CD4-positive, alpha-beta T cell treated with Interleukin-2 at 100 ng/mL for 4 hours (primary cell): ENCODE measurements around the gene AHI1.
"Not testable (repeated sequence)": the region's sequence is repeated elsewhere in the genome, so short reads cannot be mapped to it uniquely, and the experiment has no call there.

Experiments used
- DNase-seq: peaks from one replicate; pipeline ENCODE4 v3.0.0-alpha.2; 2020; ENCODE audit warnings: low spot score

Gene AHI1

DNA sequence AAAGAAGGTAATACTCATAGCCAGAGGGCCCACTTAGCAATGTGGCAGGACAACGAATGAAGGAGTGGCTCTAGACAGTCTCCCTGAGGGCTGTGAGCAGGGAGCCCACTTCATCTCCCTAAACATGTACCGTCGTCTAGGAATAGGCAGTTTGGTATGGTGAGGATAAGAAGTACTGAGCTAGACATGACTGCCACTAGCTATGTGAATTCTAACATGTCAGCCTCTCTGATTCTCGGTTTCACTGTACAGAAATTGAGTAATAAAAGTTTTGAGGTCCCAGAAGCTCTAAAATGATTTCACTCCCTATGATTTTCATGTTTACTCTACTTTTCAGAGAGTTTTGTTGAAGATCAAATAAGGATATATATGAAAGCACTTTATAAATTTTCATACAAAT, 107.1 kb downstream of the AHI1 start:
- DNase-seq = no peak

- no peak for DNase-seq
Observed at GRCh38 chr6:135385299-135385698, 112.2 kb downstream of the AHI1 start.

DNA sequence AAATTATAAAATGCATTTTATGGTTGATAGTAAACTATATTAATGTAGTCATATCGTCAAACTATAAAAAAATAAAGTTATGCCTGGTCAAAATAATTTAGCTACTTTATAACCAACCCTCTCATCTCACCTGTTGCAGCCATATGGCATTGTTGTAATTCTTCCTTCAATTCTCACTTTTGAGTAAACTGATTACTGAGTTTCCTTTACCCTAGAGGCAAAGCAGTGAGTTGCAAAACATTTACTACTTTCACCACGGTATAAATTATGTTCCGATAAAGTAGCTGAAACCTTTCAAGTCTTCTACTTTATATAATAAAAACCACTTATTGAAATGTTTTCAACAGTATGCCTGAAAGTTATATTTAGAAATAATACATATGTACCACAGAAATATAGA, 113.8 kb downstream of the AHI1 start:
- DNase-seq = no peak

DNA sequence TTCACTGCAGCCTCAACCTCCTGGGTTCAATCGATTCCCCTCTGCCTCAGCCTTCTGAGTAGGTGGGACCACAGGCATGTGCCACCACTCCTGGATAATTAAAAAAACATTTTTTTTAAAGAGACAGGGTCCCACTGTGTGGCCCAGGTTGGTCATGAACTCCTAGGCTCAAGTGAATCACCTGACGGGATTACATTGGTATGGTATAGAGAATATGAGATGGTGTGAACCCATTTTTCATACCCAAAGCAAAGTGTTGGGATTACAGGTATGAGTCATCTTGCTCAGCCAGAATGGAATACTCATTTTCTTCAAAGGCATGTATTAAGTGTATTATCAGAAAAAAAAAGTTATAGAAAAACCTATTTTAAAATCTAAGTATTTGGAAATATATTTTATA, 114.2 kb downstream of the AHI1 start:
- DNase-seq = no peak

DNA sequence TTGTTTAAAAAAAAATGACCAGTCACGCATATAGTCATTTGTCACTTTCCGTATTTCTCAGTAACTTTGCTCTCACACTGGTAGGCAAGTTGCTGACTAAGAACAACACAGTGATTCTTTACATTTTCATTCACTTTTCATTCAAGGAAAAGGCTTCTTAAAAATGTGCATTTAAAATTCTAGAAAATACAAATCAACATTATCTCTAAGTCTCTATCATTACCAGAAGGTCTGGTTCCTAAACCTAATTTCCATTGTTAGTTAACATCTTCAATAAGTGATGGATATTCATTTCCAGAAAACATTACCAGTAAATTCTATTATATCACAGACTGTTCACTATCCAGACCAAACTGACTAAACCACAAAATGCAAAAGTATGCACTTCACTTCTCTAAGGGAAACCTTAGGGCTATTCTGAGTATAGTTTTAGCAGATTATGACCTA, 115.3 kb downstream of the AHI1 start:
- DNase-seq = no peak

- DNase-seq = no peak
Observed at GRCh38 chr6:135380793-135381192, 116.7 kb downstream of the AHI1 start.

GRCh38 chr6:135379647-135380046, 117.9 kb downstream of the AHI1 start:
- DNase-seq = no peak

DNA sequence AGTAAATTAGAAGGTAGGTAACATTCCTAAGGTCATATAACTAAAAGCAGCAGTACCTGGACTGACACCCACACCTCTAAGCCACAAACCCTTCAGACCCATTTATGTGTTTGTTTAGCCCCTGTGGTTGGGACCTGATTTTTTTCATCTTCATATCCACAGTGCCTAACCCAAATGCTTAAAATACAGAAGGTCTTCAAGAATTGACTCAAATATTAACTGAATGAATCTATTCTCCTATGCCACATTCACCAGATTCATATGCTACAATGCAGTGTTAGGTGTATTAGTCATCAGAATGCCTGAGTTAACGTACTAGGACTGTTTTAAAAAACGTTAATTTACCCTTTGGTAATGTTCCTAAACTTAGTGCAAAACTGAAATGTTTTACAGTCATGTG, 124.8 kb downstream of the AHI1 start:
- no peak for DNase-seq

DNA sequence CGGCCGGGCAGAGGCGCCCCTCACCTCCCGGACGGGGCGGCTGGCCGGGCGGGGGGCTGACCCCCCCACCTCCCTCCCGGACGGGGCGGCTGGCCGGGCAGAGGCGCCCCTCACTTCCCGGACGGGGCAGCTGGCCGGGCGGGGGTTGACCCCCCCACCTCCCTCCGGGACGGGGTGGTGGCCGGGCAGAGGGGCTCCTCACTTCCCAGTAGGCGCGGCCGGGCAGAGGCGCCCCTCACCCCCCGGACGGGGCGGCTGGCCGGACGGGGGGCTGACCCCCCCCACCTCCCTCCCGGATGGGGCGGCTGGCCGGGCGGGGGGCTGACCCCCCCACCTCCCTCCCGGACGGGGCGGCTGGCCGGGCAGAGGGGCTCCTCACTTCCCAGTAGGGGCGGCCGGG, 133.9 kb downstream of the AHI1 start:
- not testable (repeated sequence) for DNase-seq

DNA sequence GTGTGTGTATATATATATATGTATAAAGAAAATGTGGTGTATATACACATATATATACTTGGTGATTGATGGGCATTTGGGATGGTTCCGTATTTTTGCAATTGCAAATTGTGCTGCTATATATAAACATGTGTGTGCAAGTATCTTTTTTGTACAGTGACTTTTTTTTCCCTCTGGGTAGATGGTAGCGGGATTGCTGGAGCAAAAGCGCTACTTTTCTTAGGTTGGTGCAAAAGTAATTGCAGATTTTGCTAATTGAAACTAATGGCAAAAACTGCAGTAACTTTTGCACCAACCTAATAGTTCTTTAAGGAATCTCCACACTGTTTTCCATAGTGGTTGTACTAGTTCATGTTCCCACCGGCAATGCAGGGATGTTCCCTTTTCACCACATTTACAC, 135.4 kb downstream of the AHI1 start:
- no peak for DNase-seq

GRCh38 chr6:135360222-135360621, 137.3 kb downstream of the AHI1 start:
- DNase-seq = no peak

DNA sequence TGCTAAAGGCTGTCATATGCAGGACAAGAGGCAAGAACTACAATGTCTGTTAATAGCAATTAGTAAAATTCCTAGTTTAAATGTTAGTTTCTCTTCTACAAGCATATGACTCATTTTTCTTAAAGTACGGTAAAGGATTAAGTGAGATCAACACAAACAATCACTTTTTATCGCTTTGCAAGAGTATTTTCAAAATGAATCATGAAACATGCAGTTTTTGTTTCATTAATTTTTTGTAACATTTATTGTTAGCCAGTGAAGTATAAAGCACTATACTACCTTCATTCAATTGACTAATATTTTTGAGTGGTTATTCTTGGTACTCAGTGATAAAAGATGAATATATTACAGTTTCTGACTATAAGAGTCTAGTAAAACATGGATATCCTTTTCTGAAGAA, 138.6 kb downstream of the AHI1 start:
- DNase-seq = no peak

GRCh38 chr6:135358251-135358821, 139.2 kb downstream of the AHI1 start:
- no peak for DNase-seq

DNA sequence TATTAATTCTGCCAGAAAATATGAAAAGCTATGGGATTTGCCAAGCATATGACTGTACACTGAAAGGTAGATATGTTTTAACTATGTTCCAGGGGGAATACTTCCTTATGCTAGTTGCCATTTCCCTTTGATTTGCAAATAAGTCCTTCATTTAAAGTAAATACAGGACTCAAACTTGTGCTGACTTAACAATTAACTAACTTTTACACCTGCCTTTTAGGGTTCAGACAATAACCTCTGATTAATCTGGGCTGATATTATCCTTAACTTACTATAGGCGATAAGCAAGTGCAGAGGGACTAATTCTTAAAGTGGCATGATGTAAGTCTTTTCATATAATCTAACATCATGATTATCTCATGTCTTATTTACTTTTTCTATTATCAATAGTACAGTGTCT, 143.1 kb downstream of the AHI1 start:
- no peak for DNase-seq

DNA sequence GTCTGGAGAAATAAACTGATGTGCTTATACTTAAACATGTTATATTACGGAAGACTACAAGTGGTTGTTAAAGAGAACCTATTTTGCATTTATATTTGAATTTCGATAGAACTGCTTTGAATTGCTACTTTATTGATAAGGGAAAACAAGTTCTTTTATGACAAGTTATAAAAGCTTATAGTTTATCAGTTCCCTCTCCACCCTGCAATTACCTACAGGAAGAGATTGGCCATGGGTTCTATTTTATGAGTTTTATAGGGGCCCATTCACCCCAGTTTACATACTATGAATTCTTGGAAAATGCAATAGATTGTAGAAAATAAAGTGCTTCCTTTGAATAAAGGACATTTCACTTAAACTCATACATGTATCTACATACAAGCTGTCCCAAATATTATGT, 144.4 kb downstream of the AHI1 start:
- DNase-seq = no peak

DNA sequence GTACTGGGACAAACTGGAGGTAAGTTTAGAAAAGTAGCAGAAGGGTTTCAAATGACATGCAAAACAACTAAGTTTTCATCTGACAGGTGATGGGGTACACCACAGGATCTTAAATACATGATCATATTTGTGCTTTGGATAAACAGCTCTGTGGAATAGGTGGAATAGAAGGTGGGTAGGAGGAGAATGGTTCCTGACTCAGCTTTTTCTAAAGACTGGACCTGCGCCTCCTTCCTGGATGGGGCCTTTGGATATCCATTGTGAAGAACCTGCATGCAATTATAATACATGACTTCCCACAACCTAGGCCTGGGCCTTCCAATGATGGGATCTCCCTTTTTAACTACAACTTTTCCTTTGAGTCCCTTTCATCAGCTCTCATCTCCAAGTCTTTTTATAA, 145.9 kb downstream of the AHI1 start:
- no peak for DNase-seq

DNA sequence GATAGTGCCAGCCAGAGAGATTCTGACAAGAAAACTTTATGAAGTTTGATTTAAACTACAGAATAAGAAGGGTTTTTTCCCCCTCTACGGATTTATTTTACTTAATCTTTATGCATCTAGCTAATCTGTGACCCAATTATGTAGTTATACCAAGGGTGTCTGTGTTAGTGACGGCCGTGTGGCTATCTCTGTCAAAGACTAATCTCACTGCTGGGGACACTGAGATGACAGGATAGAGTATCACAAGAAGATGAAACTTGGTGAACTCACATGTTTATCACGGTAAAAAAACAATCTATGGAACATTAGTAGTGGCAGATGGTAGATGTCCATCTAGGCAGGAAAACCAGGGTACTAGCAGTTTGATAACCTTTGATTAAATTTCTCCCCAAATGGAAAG, 149.7 kb downstream of the AHI1 start:
- DNase-seq = no peak

- DNase-seq = no peak
Observed at GRCh38 chr6:135346747-135347146, 150.8 kb downstream of the AHI1 start.

- DNase-seq = no peak
Observed at GRCh38 chr6:135344526-135344925, 153.0 kb downstream of the AHI1 start.

- not testable (repeated sequence) for DNase-seq
Observed at GRCh38 chr6:135339920-135340319, 157.6 kb downstream of the AHI1 start.

GRCh38 chr6:135334169-135334568, 163.4 kb downstream of the AHI1 start:
- no peak for DNase-seq

GRCh38 chr6:135331002-135331401, 166.5 kb downstream of the AHI1 start:
- DNase-seq = no peak

DNA sequence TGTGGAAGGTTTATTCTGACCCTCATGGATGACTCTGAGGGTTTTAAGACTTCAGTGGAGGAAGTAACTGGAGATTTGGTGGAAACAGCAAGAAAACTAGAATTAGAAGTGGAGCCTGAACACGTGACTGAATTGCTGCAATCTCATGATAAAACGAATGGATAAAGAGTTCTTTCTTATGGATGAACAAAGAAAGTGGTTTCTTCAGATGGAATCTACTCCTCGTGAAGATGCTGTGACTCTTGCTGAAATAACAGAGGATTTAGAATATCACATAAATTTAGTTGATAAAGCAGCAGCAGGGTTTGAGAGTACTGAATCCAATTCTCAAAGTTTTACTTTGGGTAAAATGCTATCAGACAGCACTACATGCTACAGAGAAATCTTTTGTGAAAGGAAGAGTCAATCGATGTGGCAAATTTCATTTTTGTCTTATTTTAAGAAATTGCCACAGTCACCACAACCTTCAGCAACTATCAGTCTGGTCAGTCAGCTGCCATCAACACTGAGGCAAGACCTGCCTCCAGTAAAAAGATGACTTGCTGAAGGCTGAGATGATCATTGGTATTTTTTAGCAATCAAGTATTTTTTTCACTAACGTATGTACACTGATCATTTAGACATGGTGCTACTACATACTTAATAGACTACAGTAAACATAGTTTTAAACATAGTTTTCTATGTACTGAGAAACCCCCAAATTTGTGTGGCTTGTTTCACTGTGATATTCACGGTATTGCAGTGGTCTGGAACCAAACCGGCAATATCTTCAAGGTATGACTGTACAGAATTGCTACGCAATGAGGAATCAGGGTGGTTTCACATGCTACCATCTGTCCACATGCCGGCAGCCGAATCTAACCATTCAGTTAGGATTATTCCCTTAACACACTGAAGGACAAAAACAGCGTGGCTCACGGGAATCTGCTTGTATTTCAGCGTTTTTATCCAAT, 167.4 kb downstream of the AHI1 start:
- DNase-seq = no peak

- DNase-seq = no peak
Observed at GRCh38 chr6:135328136-135328535, 169.4 kb downstream of the AHI1 start.
